ENCODE measurements around the gene RAPGEF2. TPM values are rescaled to one million over a fixed set of nuclear protein-coding genes. Genes with fewer than 3 reads are reported as not detected.
A peak's percentile ranks its signal among the peaks of the same experiment; 100 is the strongest.

The RAPGEF2 gene
- total RNA-seq, 1 experiment from 2014 or later = 26.3 TPM

DNA sequence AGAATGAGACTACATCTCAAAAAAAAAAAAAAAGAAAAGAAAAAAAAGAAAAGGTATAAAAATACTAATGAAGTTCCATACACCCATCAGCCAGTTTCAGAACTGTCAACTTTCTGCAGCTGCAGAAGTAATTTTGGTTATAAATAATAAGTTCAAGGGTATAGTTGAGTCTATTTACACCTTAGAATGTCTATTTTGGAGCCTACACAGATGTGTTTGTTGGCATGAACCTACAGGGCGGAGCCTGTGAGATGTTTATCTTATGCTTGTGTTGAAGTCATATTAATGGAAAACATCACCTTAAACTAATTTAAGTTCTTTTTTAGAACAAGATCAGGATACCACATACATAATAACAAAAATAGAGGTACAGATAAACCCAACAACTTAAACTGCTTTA is 85.8 kb downstream of the RAPGEF2 start:
- Mint-ChIP-seq H3K4me3 (ENCODE audit: unreplicated experiment) (no peak overlapping the region), H3K27me3 (ENCODE audit: insufficient read depth, unreplicated experiment) (no peaks in the 10 kb centered on the region), H3K27ac (ENCODE audit: low read depth, unreplicated experiment) (no peak overlapping the region), H3K9me3 (ENCODE audit: unreplicated experiment) (no peaks in the 10 kb centered on the region), H3K4me1 (ENCODE audit: insufficient read depth, unreplicated experiment) (peaks cover 9% of the 10 kb centered on the region), H3K36me3 (ENCODE audit: insufficient read depth, unreplicated experiment) (no peaks in the 10 kb centered on the region)
- POLR2A ChIA-PET = no interaction called here
- no peak for DNase-seq (ENCODE audit: unreplicated experiment)
- CTCF ChIA-PET = interaction anchor here (0.6 to 1.8 kb wide), 2 partner anchors 15 to 185 kb away, joined by 3 read pairs; no protein-coding TSS in a partner anchor
- intact Hi-C loops (cut with micrococcal nuclease) = no loop called here
- TF ChIP-seq, protein P1, sequence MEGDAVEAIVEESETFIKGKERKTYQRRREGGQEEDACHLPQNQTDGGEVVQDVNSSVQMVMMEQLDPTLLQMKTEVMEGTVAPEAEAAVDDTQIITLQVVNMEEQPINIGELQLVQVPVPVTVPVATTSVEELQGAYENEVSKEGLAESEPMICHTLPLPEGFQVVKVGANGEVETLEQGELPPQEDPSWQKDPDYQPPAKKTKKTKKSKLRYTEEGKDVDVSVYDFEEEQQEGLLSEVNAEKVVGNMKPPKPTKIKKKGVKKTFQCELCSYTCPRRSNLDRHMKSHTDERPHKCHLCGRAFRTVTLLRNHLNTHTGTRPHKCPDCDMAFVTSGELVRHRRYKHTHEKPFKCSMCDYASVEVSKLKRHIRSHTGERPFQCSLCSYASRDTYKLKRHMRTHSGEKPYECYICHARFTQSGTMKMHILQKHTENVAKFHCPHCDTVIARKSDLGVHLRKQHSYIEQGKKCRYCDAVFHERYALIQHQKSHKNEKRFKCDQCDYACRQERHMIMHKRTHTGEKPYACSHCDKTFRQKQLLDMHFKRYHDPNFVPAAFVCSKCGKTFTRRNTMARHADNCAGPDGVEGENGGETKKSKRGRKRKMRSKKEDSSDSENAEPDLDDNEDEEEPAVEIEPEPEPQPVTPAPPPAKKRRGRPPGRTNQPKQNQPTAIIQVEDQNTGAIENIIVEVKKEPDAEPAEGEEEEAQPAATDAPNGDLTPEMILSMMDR (IDR thresholded peaks at IDR 0.05; ENCODE audit: unreplicated experiment) = no peak
- BruUV-seq (replicated peaks) = no TSS peak

DNA sequence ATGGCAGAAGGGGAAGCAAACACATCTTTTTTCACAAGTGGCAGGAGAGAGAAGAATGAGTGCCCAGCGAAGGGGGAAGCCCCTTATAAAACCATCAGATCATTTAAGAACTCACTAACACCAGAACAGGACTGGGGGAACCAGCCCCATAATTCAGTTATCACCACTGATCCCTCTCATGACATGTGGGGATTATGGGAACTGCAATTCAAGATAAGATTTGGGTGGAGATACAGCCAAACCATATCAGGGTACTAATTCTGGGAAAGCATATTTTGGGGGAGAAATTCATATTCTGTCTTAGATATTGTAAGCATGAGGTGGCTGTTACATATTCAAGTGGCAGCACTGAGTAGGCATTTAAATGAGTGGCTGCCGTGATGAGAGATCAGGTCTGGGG is 87.8 kb downstream of the RAPGEF2 start:
- intact Hi-C loops (cut with micrococcal nuclease) = no loop called here
- peaks cover 1% of the 10 kb centered on the region for H3K4me1 Mint-ChIP-seq (ENCODE audit: insufficient read depth, unreplicated experiment)
- TF ChIP-seq, protein P1 (IDR thresholded peaks at IDR 0.05; ENCODE audit: unreplicated experiment) = no peak
- ChIA-PET CTCF (interaction anchor here (0.6 to 4.3 kb wide), 8 partner anchors 12 to 432 kb away, joined by 3 to 29 read pairs (median 4); no protein-coding TSS in a partner anchor), POLR2A (no interaction called here)
- H3K4me3 Mint-ChIP-seq (ENCODE audit: unreplicated experiment) = no peak overlapping the region
- no TSS peak for BruUV-seq (replicated peaks)
- H3K36me3 Mint-ChIP-seq (ENCODE audit: insufficient read depth, unreplicated experiment) = no peaks in the 10 kb centered on the region
- no peaks in the 10 kb centered on the region for H3K9me3 Mint-ChIP-seq (ENCODE audit: unreplicated experiment)
- no peak overlapping the region for H3K27ac Mint-ChIP-seq (ENCODE audit: low read depth, unreplicated experiment)
- DNase-seq (ENCODE audit: unreplicated experiment) = no peak
- H3K27me3 Mint-ChIP-seq (ENCODE audit: insufficient read depth, unreplicated experiment) = no peaks in the 10 kb centered on the region

GRCh38 chr4:159191989-159192388 is 89.1 kb downstream of the RAPGEF2 start:
- no peaks in the 10 kb centered on the region for H3K27me3 Mint-ChIP-seq (ENCODE audit: insufficient read depth, unreplicated experiment)
- peak; percentile 61 for DNase-seq (ENCODE audit: unreplicated experiment)
- H3K9me3 Mint-ChIP-seq (ENCODE audit: unreplicated experiment) = no peaks in the 10 kb centered on the region
- H3K36me3 Mint-ChIP-seq (ENCODE audit: insufficient read depth, unreplicated experiment) = no peaks in the 10 kb centered on the region
- H3K4me1 Mint-ChIP-seq (ENCODE audit: insufficient read depth, unreplicated experiment) = no peaks in the 10 kb centered on the region
- H3K4me3 Mint-ChIP-seq (ENCODE audit: unreplicated experiment) = no peak overlapping the region
- no TSS peak for BruUV-seq (replicated peaks)
- intact Hi-C loops (cut with micrococcal nuclease) = no loop called here
- ChIA-PET POLR2A (no interaction called here), CTCF (interaction anchor here (0.6 to 4.3 kb wide), 7 partner anchors 9 to 340 kb away, joined by 3 to 29 read pairs (median 4); no protein-coding TSS in a partner anchor)
- no peak overlapping the region for H3K27ac Mint-ChIP-seq (ENCODE audit: low read depth, unreplicated experiment)
- TF ChIP-seq, protein P1 (IDR thresholded peaks at IDR 0.05; ENCODE audit: unreplicated experiment) = peak; percentile 44

DNA sequence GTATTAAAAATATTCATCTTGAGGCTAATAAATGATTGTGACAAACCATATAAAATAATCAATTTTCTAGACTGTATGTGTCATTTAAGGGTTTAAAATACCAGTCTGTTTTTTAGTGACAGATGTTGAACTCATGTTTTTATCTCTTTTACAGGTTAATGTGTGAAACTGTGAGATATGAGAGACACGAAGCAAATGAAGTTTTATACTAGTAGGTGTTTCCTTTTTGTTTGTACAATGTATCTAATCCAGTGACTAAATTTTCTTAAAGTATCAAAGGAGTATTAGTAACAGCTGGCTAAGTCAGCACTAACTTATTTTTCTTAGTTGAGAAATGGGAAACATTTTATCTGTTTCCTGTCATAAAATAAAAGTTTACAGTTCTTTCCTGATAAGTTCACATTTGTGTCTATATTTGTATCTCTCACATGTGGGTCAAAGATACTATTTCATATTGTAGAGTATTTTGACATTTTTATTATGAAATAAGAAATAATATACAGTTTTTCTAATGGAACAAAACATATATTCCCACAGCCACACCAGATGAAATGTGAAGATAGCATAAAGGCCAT is 90.3 kb downstream of the RAPGEF2 start:
- ChIA-PET CTCF (interaction anchor here (0.7 to 4.3 kb wide), 5 partner anchors 9 to 335 kb away, joined by 3 to 29 read pairs (median 4); no protein-coding TSS in a partner anchor), POLR2A (no interaction called here)
- intact Hi-C loops (cut with micrococcal nuclease) = no loop called here
- TF ChIP-seq, protein P1 (IDR thresholded peaks at IDR 0.05; ENCODE audit: unreplicated experiment) = no peak
- DNase-seq (ENCODE audit: unreplicated experiment) = no peak
- BruUV-seq (replicated peaks) = no TSS peak
- Mint-ChIP-seq H3K27ac (ENCODE audit: low read depth, unreplicated experiment) (no peak overlapping the region), H3K36me3 (ENCODE audit: insufficient read depth, unreplicated experiment) (no peaks in the 10 kb centered on the region), H3K4me1 (ENCODE audit: insufficient read depth, unreplicated experiment) (no peaks in the 10 kb centered on the region), H3K27me3 (ENCODE audit: insufficient read depth, unreplicated experiment) (no peaks in the 10 kb centered on the region), H3K4me3 (ENCODE audit: unreplicated experiment) (no peak overlapping the region), H3K9me3 (ENCODE audit: unreplicated experiment) (no peaks in the 10 kb centered on the region)

Measured in MCF 10A (cell line).